H1 (cell line): ENCODE measurements around the gene CALR. TPM values are rescaled to one million over a fixed set of nuclear protein-coding genes. Genes with fewer than 3 reads are reported as not detected.

Experiments
- BACH1 ChIP-seq: IDR thresholded peaks from 2 replicates; pipeline ENCODE4 v1.6.1; 2012; ENCODE audit warnings: low read length, improper control_type of control experiment
- EGR1 ChIP-seq: IDR thresholded peaks from 2 replicates; pipeline ENCODE4 v1.6.1; 2011; ENCODE audit warnings: low read depth, low read length, borderline replicate concordance
- HDAC2 ChIP-seq, 2 experiments: fragments of 300-600 bp in 1 of 2; sonication (generic) in 1 of 2; IDR thresholded peaks; 2 replicates each; pipeline ENCODE4 v1.6.1; 2011 to 2012; ENCODE audit warnings: low read depth in 2 of 2, low read length in 2 of 2, mild to moderate bottlenecking in 2 of 2, moderate library complexity in 2 of 2, borderline replicate concordance in 1 of 2, inconsistent platforms in 1 of 2
- JUND ChIP-seq: IDR thresholded peaks from 2 replicates; pipeline ENCODE4 v1.6.1; 2011; ENCODE audit warnings: mild to moderate bottlenecking, improper control_type of control experiment, low read length
- PHF8 ChIP-seq: fragments of 200-600 bp; sonication (generic); conservative IDR thresholded peaks from 2 replicates; pipeline ENCODE4 v1.7.1; 2012; ENCODE audit warnings: low read depth, mild to moderate bottlenecking, inconsistent platforms, low read length, moderate library complexity
- SAP30 ChIP-seq: fragments of 300-600 bp; sonication (generic); IDR thresholded peaks from 2 replicates; pipeline ENCODE4 v1.7.1; 2012; ENCODE audit warnings: low read length, moderate library complexity, mild to moderate bottlenecking, inconsistent platforms; ENCODE audit not compliant: insufficient read depth, insufficient replicate concordance
- TAF7 ChIP-seq: optimal IDR thresholded peaks from 2 replicates; pipeline ENCODE3; 2011; ENCODE audit warnings: low read depth, mild to moderate bottlenecking, inconsistent platforms, low read length, moderate library complexity, borderline replicate concordance
- polyA plus RNA-seq, 7 experiments: library from polyadenylated mRNA; depleted of rRNA in 3 of 7; stranded (reverse) in 5 of 7; unstranded in 2 of 7; fragments of >200 nt in 5 of 7; fragments of 200-250 nt in 2 of 7; gene quantifications; 1 replicate in 5 of 7; 2 replicates in 1 of 7; 4 replicates in 1 of 7; pipeline versions ENCODE4 v1.2.1 to v1.2.3, GENCODE V29; 2011 to 2013; ENCODE audit warnings: missing spikeins in 2 of 7, mixed read lengths in 2 of 7
- total RNA-seq: library from RNA; stranded (reverse); fragmentation: NEBNext Ultra II Directional; extraction: Animal tissue kit (Norgen Biotek cat#: 25700); gene quantifications from 2 replicates; pipeline ENCODE4 v1.2.1, GENCODE V29; 2021
- TF ChIP-seq, protein P1 (sequence below): IDR thresholded peaks from 2 replicates; pipeline ENCODE4 v1.6.1; 2012; ENCODE audit warnings: inconsistent platforms

Gene CALR
- total and polyA plus RNA-seq, 2 of the 8 experiments (the other 6 are each of a cell fraction or from before 2014, with no cell fraction given): 591 to 1,155 TPM

DNA sequence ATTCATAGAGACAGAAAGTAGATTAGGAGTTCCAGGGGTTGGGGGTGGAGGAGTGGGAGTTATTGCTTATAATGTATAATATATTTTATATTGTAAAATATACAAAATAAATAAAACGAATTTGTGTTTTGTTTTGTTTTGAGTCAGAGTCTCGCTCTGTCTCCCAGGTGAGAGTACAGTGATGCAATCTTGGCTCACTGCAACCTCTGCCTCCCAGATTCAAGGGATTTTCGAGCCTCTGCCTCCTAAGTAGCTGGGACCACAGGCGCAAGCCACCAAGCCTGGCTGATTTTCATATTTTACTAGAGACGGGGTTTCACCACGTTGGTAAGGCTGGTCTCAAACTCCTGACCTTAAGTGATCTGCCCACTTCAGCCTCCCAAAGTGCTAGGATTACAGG, 21.1 kb downstream of the CALR start (continued):
- TF ChIP-seq TAF7 (no peak), JUND (no peak), PHF8 (no peak), BACH1 (no peak), HDAC2 (IDR thresholded peaks at IDR 0.05; ENCODE audit: borderline replicate concordance in 1 of 2, low read depth in 2 of 2, low read length in 2 of 2) (no peak), EGR1 (no peak), SAP30 (no peak)
- TF ChIP-seq, protein P1, sequence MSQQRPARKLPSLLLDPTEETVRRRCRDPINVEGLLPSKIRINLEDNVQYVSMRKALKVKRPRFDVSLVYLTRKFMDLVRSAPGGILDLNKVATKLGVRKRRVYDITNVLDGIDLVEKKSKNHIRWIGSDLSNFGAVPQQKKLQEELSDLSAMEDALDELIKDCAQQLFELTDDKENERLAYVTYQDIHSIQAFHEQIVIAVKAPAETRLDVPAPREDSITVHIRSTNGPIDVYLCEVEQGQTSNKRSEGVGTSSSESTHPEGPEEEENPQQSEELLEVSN: no peak
